H1 (cell line): Measurements from ENCODE around the gene MYOG.

Experiments
- BRCA1 ChIP-seq: IDR thresholded peaks from 2 replicates; pipeline ENCODE4 v1.6.1; 2012; ENCODE audit warnings: low read depth, low read length, improper control_type of control experiment
- CEBPB ChIP-seq: IDR thresholded peaks from 2 replicates; pipeline ENCODE4 v1.6.1; 2012; ENCODE audit warnings: low read depth, low read length
- EP300 ChIP-seq, 2 experiments: IDR thresholded peaks; 1 replicate in 1 of 2; 2 replicates in 1 of 2; pipeline ENCODE4 v1.6.1; 2011 to 2012; ENCODE audit warnings: low read depth in 2 of 2, low read length in 2 of 2, mild to moderate bottlenecking in 2 of 2, borderline replicate concordance in 1 of 2, inconsistent platforms in 1 of 2, moderate library complexity in 1 of 2
- EZH2 ChIP-seq: fragments of 200-600 bp; sonication (generic); IDR thresholded peaks from 2 replicates; pipeline ENCODE4 v1.7.1; 2012; ENCODE audit warnings: low read depth, mild to moderate bottlenecking, moderate library complexity, low read length, inconsistent platforms; ENCODE audit not compliant: severe bottlenecking
- HDAC2 ChIP-seq, 2 experiments: fragments of 300-600 bp in 1 of 2; sonication (generic) in 1 of 2; IDR thresholded peaks; 2 replicates each; pipeline ENCODE4 v1.6.1; 2011 to 2012; ENCODE audit warnings: low read depth in 2 of 2, low read length in 2 of 2, mild to moderate bottlenecking in 2 of 2, moderate library complexity in 2 of 2, borderline replicate concordance in 1 of 2, inconsistent platforms in 1 of 2
- JUND ChIP-seq: IDR thresholded peaks from 2 replicates; pipeline ENCODE4 v1.6.1; 2011; ENCODE audit warnings: mild to moderate bottlenecking, improper control_type of control experiment, low read length
- NRF1 ChIP-seq: IDR thresholded peaks from 2 replicates; pipeline ENCODE4 v1.6.1; 2011; ENCODE audit warnings: mild to moderate bottlenecking, low read depth, low read length, improper control_type of control experiment
- POLR2A ChIP-seq, 2 experiments: IDR thresholded peaks; 1 replicate in 1 of 2; 2 replicates in 1 of 2; pipeline ENCODE4 v1.6.1; 2011; ENCODE audit warnings: low read depth in 2 of 2, low read length in 2 of 2, mild to moderate bottlenecking in 2 of 2; ENCODE audit errors: control extremely low read depth in 1 of 2
- POLR2AphosphoS5 ChIP-seq: IDR thresholded peaks from 2 replicates; pipeline ENCODE4 v1.6.1; 2011; ENCODE audit warnings: low read depth, low read length
- RXRA ChIP-seq: IDR thresholded peaks from 2 replicates; pipeline ENCODE4 v1.6.1; 2011; ENCODE audit warnings: low read depth, mild to moderate bottlenecking, low read length, moderate library complexity; ENCODE audit not compliant: insufficient read depth
- TAF1 ChIP-seq: IDR thresholded peaks from 2 replicates; pipeline ENCODE4 v1.6.1; 2011; ENCODE audit warnings: mild to moderate bottlenecking, low read depth, low read length
- TF ChIP-seq, protein P1 (sequence below): IDR thresholded peaks from 2 replicates; pipeline ENCODE4 v1.6.1; 2012; ENCODE audit warnings: low read length, inconsistent platforms
- TF ChIP-seq, protein P2 (sequence below), 3 experiments: IDR thresholded peaks; 1 replicate in 2 of 3; 2 replicates in 1 of 3; pipeline versions ENCODE4 v1.5.1 to v1.6.1; 2011; ENCODE audit warnings: low read length in 3 of 3, mild to moderate bottlenecking in 3 of 3, inconsistent platforms in 2 of 3, low read depth in 1 of 3, moderate library complexity in 1 of 3; ENCODE audit not compliant: insufficient read depth in 1 of 3; ENCODE audit errors: control extremely low read depth in 1 of 3
- TF ChIP-seq, protein P3 (sequence below): IDR thresholded peaks from 2 replicates; pipeline ENCODE4 v1.6.1; 2012; ENCODE audit warnings: inconsistent platforms

DNA sequence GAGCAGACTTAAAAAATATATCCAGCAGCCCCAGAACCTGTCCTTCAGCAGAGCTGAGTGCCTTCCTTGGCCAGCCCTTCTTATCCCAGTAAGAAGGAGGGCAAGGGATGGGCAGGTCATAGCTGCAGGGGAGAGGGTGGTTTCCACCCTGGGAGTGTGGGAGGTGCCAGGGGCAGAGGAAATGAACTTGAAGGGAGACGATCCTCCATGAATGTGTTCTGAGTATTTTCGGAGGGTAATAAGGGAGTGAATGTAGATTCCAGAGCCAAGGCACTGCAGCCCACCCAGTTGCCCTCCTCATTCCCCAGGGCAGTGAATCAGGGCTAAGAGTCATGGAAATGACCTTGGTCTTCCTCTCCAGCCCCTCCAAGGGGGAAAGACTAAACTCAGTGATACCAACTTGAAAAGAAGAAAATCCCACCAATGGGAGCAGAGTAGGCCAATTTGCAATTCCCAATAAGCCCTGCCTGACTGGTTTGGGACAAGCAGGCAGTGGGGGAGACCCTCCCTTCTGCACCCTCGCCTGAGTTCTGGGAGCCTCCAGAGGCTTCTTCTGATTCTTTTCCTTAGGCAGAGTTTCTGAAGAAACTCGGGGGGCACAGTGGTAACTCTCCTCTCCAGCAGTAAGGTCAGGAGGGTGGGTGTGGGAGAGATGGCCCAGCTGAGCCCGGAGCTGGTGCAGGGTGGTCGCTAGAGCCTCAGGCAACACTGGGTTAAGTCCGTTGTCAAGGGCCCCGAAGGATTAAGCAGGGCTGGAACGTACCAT lies 4.2 kb downstream of the MYOG start:
- no peak for TF ChIP-seq EP300 (IDR thresholded peaks at IDR 0.05; ENCODE audit: borderline replicate concordance in 1 of 2, low read depth in 2 of 2, low read length in 2 of 2)
- TF ChIP-seq POLR2A (IDR thresholded peaks at IDR 0.05; ENCODE audit: control extremely low read depth in 1 of 2, low read depth in 2 of 2, low read length in 2 of 2), result no peak
- no peak for TF ChIP-seq BRCA1
- TF ChIP-seq CEBPB, result no peak
- TF ChIP-seq, protein P1, sequence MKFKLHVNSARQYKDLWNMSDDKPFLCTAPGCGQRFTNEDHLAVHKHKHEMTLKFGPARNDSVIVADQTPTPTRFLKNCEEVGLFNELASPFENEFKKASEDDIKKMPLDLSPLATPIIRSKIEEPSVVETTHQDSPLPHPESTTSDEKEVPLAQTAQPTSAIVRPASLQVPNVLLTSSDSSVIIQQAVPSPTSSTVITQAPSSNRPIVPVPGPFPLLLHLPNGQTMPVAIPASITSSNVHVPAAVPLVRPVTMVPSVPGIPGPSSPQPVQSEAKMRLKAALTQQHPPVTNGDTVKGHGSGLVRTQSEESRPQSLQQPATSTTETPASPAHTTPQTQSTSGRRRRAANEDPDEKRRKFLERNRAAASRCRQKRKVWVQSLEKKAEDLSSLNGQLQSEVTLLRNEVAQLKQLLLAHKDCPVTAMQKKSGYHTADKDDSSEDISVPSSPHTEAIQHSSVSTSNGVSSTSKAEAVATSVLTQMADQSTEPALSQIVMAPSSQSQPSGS, result no peak
- TF ChIP-seq, protein P2, sequence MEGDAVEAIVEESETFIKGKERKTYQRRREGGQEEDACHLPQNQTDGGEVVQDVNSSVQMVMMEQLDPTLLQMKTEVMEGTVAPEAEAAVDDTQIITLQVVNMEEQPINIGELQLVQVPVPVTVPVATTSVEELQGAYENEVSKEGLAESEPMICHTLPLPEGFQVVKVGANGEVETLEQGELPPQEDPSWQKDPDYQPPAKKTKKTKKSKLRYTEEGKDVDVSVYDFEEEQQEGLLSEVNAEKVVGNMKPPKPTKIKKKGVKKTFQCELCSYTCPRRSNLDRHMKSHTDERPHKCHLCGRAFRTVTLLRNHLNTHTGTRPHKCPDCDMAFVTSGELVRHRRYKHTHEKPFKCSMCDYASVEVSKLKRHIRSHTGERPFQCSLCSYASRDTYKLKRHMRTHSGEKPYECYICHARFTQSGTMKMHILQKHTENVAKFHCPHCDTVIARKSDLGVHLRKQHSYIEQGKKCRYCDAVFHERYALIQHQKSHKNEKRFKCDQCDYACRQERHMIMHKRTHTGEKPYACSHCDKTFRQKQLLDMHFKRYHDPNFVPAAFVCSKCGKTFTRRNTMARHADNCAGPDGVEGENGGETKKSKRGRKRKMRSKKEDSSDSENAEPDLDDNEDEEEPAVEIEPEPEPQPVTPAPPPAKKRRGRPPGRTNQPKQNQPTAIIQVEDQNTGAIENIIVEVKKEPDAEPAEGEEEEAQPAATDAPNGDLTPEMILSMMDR (IDR thresholded peaks at IDR 0.05; ENCODE audit: control extremely low read depth in 1 of 3, insufficient read depth in 1 of 3, low read depth in 1 of 3, low read length in 3 of 3), result no peak
- no peak for TF ChIP-seq JUND
- TF ChIP-seq POLR2AphosphoS5, result no peak
- TF ChIP-seq NRF1, result no peak
- TF ChIP-seq EZH2, result no peak
- no peak for TF ChIP-seq HDAC2 (IDR thresholded peaks at IDR 0.05; ENCODE audit: borderline replicate concordance in 1 of 2, low read depth in 2 of 2, low read length in 2 of 2)
- no peak for TF ChIP-seq TAF1
- TF ChIP-seq RXRA, result no peak
- TF ChIP-seq, protein P3, sequence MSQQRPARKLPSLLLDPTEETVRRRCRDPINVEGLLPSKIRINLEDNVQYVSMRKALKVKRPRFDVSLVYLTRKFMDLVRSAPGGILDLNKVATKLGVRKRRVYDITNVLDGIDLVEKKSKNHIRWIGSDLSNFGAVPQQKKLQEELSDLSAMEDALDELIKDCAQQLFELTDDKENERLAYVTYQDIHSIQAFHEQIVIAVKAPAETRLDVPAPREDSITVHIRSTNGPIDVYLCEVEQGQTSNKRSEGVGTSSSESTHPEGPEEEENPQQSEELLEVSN, result no peak
